BLaER1 treated with 17β-estradiol and CSF1 and Interleukin-3, amounts not matched to agents 10 nM and 100 nM (cell line): Measurements from ENCODE around the gene SP3.
A peak's percentile ranks its signal among the peaks of the same experiment; 100 is the strongest.

Experiments
- H3K27ac ChIP-seq, 11 experiments: shearing (Covaris generic); formaldehyde crosslinking; 2 replicates each; pipeline ENCODE4 v1.8.1; 2022
- H3K27me3 ChIP-seq, 11 experiments: shearing (Covaris generic); formaldehyde crosslinking; 2 replicates each; pipeline ENCODE4 v1.8.1; 2022
- H3K36me3 ChIP-seq, 11 experiments: shearing (Covaris generic); formaldehyde crosslinking; 2 replicates each; pipeline ENCODE4 v1.8.1; 2022
- H3K4me1 ChIP-seq, 10 experiments: shearing (Covaris generic); formaldehyde crosslinking; 2 replicates each; pipeline ENCODE4 v1.8.1; 2022
- H3K4me2 ChIP-seq, 11 experiments: shearing (Covaris generic); formaldehyde crosslinking; 2 replicates each; pipeline ENCODE4 v1.8.1; 2022
- H3K4me3 ChIP-seq, 10 experiments: shearing (Covaris generic); formaldehyde crosslinking; 2 replicates each; pipeline ENCODE4 v1.8.1; 2022
- H3K9ac ChIP-seq, 11 experiments: shearing (Covaris generic); formaldehyde crosslinking; 2 replicates each; pipeline ENCODE4 v1.8.1; 2022
- H3K9me3 ChIP-seq, 11 experiments: shearing (Covaris generic); formaldehyde crosslinking; replicated peaks in 1 of 11; 2 replicates each; pipeline ENCODE4 v1.8.1; 2022
- H4K20me1 ChIP-seq, 11 experiments: shearing (Covaris generic); formaldehyde crosslinking; 2 replicates each; pipeline ENCODE4 v1.8.1; 2022
- Cebpa-rat ChIP-seq, 11 experiments: shearing (Covaris generic); IDR thresholded peaks; 2 replicates each; pipeline ENCODE4 v1.8.1; 2022

The SP3 gene

GRCh38 chr2:173874894-173875237 is 90.3 kb downstream of the SP3 start:
- Histone ChIP-seq H3K9ac (peak overlapping the region; percentile 14 to 88 (median 82); a peak in 21 of 22 replicates), H3K4me2 (peak overlapping the region; percentile 69 to 94 (median 87))

DNA sequence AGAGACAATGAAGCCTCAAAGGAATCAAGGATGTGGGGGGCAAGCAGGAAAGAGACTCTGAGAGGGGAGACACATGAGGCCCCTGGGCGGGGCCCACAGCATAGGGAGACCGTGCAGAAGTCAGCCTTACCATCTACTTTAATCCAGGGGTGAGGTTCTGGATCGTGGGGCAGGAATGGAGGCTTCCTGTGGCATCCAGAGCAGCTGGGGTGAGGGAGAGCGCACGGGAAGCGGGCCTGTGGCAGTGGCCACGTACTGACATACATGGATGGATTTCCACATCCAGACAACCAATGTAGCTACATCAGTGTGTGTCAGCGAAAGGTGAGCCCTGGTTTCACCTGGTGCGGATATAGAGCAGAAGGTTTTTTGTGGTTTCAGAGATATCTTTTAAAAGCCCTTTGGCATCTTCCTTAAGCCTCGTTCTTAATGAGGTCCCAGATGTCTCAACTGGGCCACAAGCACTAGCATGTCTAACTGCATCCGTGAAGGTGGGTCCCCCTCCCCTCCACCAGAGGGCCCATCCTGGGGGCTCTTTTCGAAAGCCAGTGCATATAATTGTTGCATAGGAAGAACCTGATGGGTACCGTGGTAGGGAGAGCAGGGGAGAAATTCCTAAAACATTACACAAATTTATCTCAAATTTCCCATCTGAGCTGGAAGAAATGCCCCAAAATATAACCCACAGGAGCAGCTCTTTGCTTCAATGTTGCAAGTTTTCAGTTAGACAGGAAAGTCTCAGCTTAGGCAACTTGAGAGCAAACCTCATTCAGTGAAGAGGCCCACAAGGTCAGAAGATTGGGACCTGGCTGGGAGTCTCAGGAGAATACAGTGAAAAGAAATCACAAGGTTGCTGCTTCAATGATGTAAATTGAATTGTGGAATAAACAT is 90.9 kb downstream of the SP3 start:
- Histone ChIP-seq H3K27ac (peak overlapping the region in 10 of 11 experiments; percentile 66 to 99 (median 96); a peak in 21 of 22 replicates), H3K4me2 (peak overlapping the region; percentile 69 to 94 (median 87))
- peak in 7 of 11 experiments; percentile 45 to 88 (median 58); a peak in 11 of 22 replicates for TF ChIP-seq Cebpa-rat (IDR thresholded peaks at IDR 0.05)

More at GRCh38 chr2:173874894-173875237, 90.3 kb downstream of the SP3 start:
- Histone ChIP-seq H3K36me3 (no peaks in the 10 kb centered on the region), H3K27me3 (no peaks in the 10 kb centered on the region), H3K27ac (peak overlapping the region; percentile 46 to 99 (median 95); a peak in 21 of 22 replicates), H4K20me1 (no peaks in the 10 kb centered on the region), H3K9me3 (peaks cover 0 to 4% (median 0%) of the 10 kb centered on the region in 11 experiments; a peak in 2 of 22 replicates), H3K4me1 (peaks cover 49 to 98% (median 76%) of the 10 kb centered on the region in 10 experiments), H3K4me3 (peak overlapping the region in 8 of 10 experiments; percentile 6 to 51 (median 32); a peak in 7 of 20 replicates)
- TF ChIP-seq Cebpa-rat (IDR thresholded peaks at IDR 0.05) = peak in 2 of 11 experiments; percentile 3 to 29; a peak in 2 of 22 replicates

DNA sequence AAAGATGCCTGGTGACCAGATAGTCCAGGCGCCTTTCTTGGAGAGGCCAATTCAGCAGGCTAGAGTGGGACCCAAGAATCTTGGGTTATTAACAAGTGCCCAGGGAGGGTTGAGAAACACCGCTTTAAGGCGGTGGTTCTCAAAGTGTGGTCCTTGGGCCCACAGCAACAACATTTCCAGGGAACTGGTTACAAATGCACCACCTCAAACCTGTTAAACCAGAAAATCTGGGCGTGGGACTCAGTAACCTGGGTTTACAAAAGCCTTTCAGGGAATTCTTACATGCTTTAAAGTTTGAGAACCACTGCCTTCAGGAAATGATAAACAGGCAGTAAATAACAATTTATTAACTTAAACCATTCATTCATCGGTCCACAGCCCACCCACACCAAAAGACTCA is 92.5 kb downstream of the SP3 start:
- Histone ChIP-seq H3K4me1 (peaks cover 57 to 98% (median 73%) of the 10 kb centered on the region in 10 experiments), H4K20me1 (no peaks in the 10 kb centered on the region), H3K4me2 (peak overlapping the region in 10 of 11 experiments; percentile 69 to 94 (median 87); a peak in 20 of 22 replicates), H3K9me3 (peaks cover 0 to 4% (median 0%) of the 10 kb centered on the region in 11 experiments; a peak in 3 of 22 replicates), H3K27ac (peak overlapping the region in 10 of 11 experiments; percentile 66 to 99 (median 96); a peak in 19 of 22 replicates), H3K36me3 (no peaks in the 10 kb centered on the region), H3K27me3 (no peaks in the 10 kb centered on the region), H3K9ac (peak overlapping the region in 9 of 11 experiments; percentile 71 to 88 (median 83); a peak in 16 of 22 replicates), H3K4me3 (peak overlapping the region in 5 of 10 experiments; percentile 30 to 51 (median 30); a peak in 7 of 20 replicates)
- no peak for TF ChIP-seq Cebpa-rat (IDR thresholded peaks at IDR 0.05)

More for the DNA sequence above, 90.9 kb downstream of the SP3 start:
- no peaks in the 10 kb centered on the region for H3K27me3 ChIP-seq
- H3K4me3 ChIP-seq = peak overlapping the region in 7 of 10 experiments; percentile 0 to 51 (median 30); a peak in 11 of 20 replicates
- H3K4me1 ChIP-seq = peaks cover 49 to 98% (median 72%) of the 10 kb centered on the region in 10 experiments
- peak overlapping the region in 10 of 11 experiments; percentile 21 to 88 (median 82); a peak in 19 of 22 replicates for H3K9ac ChIP-seq
- no peaks in the 10 kb centered on the region for H3K36me3 ChIP-seq
- no peaks in the 10 kb centered on the region for H4K20me1 ChIP-seq
- peaks cover 0 to 4% (median 0%) of the 10 kb centered on the region in 11 experiments; a peak in 3 of 22 replicates for H3K9me3 ChIP-seq

- Histone ChIP-seq H3K36me3 (no peaks in the 10 kb centered on the region), H3K27ac (peak overlapping the region in 4 of 11 experiments; percentile 3 to 56 (median 34); a peak in 4 of 22 replicates), H3K4me3 (no peak overlapping the region), H3K4me1 (peaks cover 37 to 80% (median 58%) of the 10 kb centered on the region in 10 experiments), H3K9ac (no peak overlapping the region), H3K4me2 (peak overlapping the region in 9 of 11 experiments; percentile 40 to 90 (median 68); a peak in 15 of 22 replicates), H3K9me3 (peaks cover 0 to 4% (median 0%) of the 10 kb centered on the region in 11 experiments; a peak in 3 of 22 replicates), H3K27me3 (no peaks in the 10 kb centered on the region), H4K20me1 (no peaks in the 10 kb centered on the region)
- no peak for TF ChIP-seq Cebpa-rat (IDR thresholded peaks at IDR 0.05)
Measured at GRCh38 chr2:173869244-173870229, 95.6 kb downstream of the SP3 start.

- Histone ChIP-seq H3K4me2 (peak overlapping the region in 10 of 11 experiments; percentile 5 to 75 (median 67); a peak in 21 of 22 replicates), H3K27me3 (no peaks in the 10 kb centered on the region), H3K9me3 (peaks cover 0 to 4% (median 0%) of the 10 kb centered on the region in 11 experiments; a peak in 3 of 22 replicates)
Measured at GRCh38 chr2:173868406-173868805, 96.8 kb downstream of the SP3 start.

GRCh38 chr2:173866874-173867618 is 98.1 kb downstream of the SP3 start:
- H3K4me3 ChIP-seq = no peak overlapping the region
- H3K27ac ChIP-seq = peak overlapping the region in 7 of 11 experiments; percentile 26 to 56 (median 35); a peak in 13 of 22 replicates
- no peaks in the 10 kb centered on the region; a peak in 1 of 22 replicates for H3K36me3 ChIP-seq
- H3K4me1 ChIP-seq = peaks cover 14 to 65% (median 33%) of the 10 kb centered on the region in 10 experiments
- no peaks in the 10 kb centered on the region for H3K27me3 ChIP-seq
- peak overlapping the region in 2 of 11 experiments; percentile 35 to 39; a peak in 1 of 22 replicates for H3K9ac ChIP-seq
- peak overlapping the region; percentile 4 to 75 (median 67); a peak in 21 of 22 replicates for H3K4me2 ChIP-seq
- peaks cover 0 to 4% (median 0%) of the 10 kb centered on the region in 11 experiments; a peak in 3 of 22 replicates for H3K9me3 ChIP-seq
- no peak for TF ChIP-seq Cebpa-rat (IDR thresholded peaks at IDR 0.05)
- H4K20me1 ChIP-seq = no peaks in the 10 kb centered on the region

More at GRCh38 chr2:173868406-173868805, 96.8 kb downstream of the SP3 start:
- no peak for TF ChIP-seq Cebpa-rat (IDR thresholded peaks at IDR 0.05)
- no peak overlapping the region for H3K4me3 ChIP-seq
- H3K4me1 ChIP-seq = peaks cover 26 to 79% (median 47%) of the 10 kb centered on the region in 10 experiments
- H3K9ac ChIP-seq = no peak overlapping the region
- H3K36me3 ChIP-seq = no peaks in the 10 kb centered on the region
- H4K20me1 ChIP-seq = no peaks in the 10 kb centered on the region
- peak overlapping the region in 8 of 11 experiments; percentile 15 to 56 (median 40); a peak in 13 of 22 replicates for H3K27ac ChIP-seq
